NCI-H1105 (cell line): ENCODE data around the gene HAPLN2.
"Not testable (repeated sequence)": the region's sequence is repeated elsewhere in the genome, so short reads cannot be mapped to it uniquely, and the experiment has no call there.

Experiments
- DNase-seq: peaks from one replicate; lab custom pipeline; 2025; lab: John Stamatoyannopoulos, UW

Gene HAPLN2

DNA sequence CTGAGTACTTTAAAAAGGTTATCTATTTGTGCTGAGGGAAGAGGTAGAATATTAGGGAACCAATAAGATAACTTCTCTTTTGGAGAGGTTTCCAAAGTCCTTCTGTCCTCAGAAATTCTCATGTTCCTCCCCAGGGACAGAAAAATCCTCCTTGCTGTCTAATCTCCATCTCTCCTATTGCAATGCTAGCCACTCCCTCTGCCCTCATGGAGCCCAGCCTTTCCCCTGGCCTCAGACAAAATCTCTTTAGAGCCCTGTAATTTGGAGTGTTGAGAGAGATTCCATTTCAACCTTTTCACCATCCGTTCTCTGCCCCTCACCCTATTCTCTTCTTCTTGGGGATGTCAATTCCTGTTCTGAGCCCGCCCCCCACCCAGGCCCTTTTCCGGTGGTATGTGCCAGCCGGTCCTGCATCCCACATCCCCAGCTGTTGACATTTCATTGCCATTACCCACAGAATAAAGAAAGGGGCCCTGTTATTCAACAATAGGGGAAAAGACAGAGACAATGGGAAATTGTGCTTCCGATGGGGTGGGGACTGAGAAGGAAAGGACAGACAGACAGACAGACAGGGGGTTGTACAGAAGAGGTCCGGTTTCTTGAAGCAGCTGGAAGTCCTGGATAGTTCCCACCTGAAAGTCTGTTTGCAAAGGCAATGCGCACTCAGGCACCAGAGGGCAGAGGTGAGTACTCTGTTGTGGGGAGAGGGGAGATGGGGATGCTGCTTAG is at the start of gene HAPLN2:
Gene HAPLN2, plus strand, starts transcription at position 563 of the 729 bp plus-strand sequence. CDS start 4,076 bp downstream, outside the sequence.
- peak; percentile 19 for DNase-seq

DNA sequence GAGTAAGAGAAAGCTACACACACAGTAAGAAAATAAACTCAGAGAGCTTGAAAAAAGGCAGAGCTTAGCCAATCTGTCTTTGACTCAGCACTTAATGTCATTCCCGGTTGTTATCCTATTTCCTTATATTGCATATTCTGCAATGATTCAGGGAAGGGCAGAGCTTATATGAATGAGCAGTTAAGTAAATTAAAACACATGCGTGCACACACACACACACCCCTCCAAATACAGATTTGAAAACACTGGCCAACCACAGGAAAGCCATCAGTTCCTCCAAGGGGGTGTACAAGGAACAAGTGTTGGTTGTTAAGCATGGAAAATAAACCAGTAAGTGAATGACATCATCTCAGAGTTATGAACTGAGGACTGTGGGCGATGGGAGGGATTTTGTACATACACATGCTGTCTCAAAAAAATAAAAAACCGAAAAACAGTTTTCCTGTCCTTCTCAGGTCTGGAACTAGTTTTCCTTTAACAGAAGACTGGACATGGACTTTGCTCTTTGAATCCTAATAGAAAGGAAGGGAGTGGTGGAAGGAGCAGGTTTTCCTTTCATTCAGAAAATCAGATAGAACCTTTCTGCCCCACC is 47.9 kb upstream of the HAPLN2 start:
- no peak for DNase-seq

DNA sequence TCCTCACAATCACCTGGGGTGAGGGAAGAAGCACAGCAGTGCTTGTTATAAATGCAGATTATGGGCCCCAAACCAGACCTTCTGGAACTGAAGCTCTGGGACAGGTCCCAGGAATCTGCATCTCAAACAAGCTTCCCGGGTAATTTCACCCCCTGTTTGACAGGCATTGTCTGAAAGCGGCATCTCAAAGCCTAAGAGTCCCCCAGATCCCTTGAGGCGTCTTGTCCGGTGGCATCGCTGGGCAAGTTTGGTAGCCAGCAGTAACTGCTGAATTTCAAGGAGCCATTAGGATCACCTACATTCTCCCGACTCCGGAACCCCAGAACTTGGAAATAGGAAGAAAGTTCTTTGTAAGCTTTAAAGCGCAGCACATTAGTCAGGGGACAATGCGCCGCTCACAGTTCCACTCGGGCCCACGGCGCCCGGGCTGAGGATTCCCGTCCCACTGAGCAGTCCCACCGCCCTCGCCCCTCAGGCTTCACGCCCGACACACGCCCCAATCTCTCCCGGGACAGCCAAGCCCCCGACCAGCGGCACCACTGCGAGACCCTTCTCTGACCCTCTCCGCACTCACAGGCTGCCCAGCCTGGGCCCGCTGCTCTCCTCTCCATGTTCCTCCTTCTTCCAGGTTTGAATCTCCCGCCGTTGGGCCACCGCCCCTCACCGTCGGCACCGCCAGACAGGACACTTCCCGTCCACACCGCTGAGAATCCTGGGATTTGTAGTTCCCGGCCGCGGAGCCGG is 47.1 kb upstream of the HAPLN2 start, which contains the start of gene IQGAP3:
Gene IQGAP3, minus strand, starts transcription at position 647 of the 744 bp plus-strand sequence. Its CDS starts 36 bp downstream, at position 611.
- DNase-seq, result peak; percentile 72

- DNase-seq, result no peak
Observed at GRCh38 chr1:156572663-156573018, 46.6 kb upstream of the HAPLN2 start.

DNA sequence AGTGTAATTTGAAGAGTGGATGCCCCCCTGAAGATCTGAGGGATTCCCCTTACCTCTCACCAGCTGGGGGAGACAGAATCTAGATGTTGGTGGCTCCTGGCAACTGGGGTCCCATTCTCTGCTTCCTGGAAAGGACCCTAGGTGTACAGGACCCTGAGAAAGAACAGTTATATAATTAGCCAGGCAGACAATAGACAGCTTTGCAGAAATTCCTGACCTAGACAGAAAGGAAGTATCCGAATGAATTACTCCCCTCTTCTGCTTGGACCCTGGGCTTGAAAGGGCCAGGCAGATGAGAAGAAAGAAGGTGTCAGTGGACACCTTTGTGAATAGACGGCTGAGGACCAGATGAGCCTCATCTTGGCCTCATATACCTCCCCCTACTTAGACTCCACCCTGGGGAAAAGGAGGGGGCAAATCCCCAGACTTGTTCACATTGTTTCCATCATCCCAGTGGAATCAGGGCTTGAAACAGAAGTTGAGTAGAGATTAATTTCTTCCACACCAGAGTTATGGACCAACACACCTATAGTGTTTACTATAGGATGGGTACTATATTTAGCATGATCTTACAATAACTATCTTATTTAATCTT is 45.1 kb upstream of the HAPLN2 start:
- no peak for DNase-seq

DNA sequence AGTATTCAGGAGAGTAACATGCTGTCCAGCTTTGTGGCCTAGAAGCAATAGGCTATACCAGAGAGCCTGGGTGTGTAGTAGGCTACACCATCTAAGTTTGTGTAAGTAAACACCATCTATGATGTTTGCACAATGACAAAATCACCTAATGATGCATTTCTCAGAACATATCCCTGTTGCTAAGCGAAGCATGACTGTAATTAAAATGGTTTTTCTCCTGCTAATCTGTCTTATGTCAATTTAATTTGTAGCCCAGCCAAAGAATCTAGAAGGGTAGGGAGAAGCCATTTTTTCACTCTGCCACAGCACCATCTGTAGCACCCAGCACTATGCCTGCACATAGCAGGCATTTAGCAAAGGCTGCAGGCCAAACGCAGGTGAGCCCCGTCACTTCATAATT is 41.7 kb upstream of the HAPLN2 start:
- no peak for DNase-seq

DNA sequence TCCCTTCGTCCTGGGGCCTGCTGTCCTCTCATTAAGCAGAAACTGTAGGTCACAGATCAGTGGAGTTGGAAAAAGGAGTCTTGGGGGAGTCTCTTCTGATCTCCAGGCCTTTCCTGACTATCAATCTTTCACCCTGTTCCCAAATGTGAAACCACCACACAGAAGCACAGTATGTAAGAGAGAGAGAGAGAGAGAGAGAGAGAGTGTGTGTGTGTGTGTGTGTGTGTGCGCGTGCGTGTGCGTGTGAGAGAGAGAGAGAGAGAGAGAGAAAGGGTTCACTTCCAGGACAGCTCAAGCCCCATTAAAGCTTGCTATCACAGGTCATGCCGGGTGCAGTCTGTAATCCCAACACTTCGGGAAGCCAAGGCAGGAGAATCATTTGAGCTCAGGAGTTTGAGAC is 41.2 kb upstream of the HAPLN2 start:
- DNase-seq, result no peak

GRCh38 chr1:156579472-156579871 is 39.7 kb upstream of the HAPLN2 start, which contains the start of gene TTC24:
TSS of gene TTC24 (plus strand) at chr1:156579723. CDS start at chr1:156581365, 1,642 bp downstream.
- no peak for DNase-seq

GRCh38 chr1:156581661-156582387 is 37.4 kb upstream of the HAPLN2 start:
- DNase-seq, result no peak

DNA sequence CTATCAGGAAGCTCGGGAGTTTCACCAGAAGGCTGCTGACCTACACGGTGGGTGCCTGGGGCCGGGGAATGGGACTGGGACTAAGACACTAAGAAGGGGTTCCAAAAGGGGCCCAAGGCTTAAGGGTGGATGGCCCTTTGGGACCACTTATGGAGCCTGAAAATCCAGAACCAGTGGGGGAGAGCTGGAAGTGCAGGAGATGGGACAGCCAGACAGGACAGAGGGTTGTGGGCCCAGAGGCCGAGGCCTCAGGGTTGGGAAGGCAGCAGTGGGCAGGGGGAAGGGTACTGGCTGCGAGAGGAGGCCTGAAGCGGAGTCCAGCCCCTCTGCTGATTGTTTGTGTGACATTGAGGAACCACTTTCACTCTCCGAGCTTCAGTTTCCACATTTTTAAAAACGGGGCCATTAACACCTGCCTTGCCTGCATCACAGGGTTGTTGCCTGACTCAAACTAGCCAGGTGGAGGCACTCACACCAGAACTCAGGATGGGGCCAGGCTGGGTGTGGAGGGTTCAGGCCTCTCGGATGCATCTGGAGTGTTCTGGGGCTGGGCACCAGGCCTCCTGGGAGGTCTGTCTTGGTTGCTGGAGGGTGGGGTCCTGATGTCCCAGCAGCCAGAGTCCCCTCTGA is 36.7 kb upstream of the HAPLN2 start:
- DNase-seq, result no peak

GRCh38 chr1:156583821-156584622 is 35.2 kb upstream of the HAPLN2 start:
- DNase-seq, result peak; percentile 72

DNA sequence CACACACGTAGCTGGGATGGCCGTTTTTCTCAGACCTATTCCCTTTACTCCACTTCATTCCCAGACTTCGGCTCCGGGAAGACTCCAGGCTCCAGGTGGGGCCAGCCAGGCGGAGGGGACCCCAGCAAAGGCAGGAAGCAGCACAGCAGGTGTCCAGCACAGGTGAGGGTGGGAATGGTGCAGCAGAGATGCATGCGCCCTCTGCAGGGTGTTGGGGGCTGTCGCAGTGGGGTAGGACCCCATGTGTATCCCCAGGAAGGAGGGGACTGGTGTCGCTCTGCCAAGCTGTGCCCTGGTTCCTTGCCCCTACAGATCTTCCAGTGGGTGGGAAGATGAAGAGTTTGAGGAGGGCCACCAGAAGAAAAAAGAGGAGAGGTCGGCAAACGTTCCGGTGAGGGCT is 34.4 kb upstream of the HAPLN2 start:
- peak; percentile 20 for DNase-seq

DNA sequence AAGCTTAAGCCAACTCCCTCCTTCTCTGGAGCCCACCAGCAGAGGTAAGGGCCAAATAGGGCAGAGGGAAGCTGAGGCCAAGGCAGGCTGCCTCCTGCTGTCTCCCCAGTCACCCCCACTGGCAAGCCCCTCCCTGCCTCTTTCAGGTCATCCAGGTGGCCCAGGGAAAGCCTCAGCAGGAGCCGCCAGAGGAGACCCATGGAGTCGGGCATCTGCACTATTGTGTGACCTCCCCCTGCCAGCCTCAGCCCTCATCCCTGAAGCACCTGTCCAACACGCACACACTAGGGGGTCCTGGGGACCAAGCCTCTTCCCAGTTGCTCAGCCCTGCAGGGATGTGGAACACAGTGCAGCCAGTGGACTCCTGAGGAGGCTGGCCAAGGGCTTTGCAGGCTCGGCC is 32.9 kb upstream of the HAPLN2 start:
- no peak for DNase-seq

DNA sequence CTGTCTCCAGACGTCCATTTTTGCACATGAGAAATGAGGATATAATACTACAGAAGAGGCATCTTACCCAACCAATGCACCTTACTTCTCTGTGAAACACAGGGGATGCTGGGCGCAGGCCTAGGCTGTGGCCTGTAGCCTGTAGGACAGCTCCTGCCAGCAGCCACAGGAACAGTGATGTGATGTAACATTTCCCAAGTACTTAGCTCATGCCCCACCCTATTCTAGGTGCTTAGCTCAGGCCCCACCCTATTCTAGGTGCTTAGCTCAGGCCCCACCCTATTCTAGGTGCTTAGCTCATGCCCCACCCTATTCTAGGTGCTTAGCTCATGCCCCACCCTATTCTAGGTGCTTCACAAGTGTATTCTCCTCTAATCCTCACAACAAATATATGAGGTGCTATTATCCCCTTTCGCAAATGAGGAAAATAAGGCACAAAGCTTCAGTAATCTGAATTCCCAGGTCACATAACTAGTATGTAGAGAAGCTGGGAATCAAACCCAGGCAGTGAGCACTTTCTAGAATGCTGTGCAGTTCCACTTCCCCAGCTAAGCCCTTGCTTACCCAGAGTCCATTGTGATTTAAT is 32.2 kb upstream of the HAPLN2 start:
- DNase-seq, result no peak

DNA sequence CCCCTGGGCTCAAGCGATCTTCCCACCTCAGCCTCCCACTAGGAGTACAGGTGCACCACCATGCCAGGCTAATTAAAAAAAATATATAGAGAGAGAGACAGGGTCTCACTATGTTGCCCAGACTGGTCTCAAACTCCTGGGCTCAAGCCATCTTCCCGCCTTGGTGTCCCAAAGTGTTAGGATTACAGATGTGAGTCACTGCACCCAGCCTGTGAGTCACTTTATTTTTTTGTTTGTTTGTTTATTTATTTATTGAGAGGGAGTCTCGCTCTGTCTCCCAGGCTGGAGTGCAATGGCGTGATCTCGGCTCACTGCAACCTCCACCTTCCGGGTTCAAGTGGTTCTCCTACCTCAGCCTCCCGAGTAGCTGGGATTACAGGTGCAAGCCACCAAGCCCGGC is 31.3 kb upstream of the HAPLN2 start:
- DNase-seq, result not testable (repeated sequence)

DNA sequence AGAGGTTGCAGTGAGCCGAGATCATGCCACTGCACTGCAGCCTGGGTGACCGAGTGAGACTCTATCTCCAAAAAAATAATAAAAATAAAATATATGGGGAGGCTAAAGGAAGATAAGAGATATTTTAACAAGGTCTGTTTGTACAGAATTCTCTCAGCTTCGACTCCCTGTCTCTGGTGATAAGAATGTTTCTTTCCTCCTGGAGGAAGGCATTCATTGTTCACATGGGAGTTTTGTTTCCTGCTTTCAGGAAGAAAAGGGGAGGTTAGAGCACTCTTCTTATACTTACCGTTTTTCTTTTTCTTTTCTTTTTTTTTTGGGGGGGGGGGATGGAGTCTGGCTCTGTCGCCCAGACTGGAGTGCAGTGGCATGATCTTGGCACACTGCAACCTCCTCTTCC is 29.7 kb upstream of the HAPLN2 start:
- no peak for DNase-seq

DNA sequence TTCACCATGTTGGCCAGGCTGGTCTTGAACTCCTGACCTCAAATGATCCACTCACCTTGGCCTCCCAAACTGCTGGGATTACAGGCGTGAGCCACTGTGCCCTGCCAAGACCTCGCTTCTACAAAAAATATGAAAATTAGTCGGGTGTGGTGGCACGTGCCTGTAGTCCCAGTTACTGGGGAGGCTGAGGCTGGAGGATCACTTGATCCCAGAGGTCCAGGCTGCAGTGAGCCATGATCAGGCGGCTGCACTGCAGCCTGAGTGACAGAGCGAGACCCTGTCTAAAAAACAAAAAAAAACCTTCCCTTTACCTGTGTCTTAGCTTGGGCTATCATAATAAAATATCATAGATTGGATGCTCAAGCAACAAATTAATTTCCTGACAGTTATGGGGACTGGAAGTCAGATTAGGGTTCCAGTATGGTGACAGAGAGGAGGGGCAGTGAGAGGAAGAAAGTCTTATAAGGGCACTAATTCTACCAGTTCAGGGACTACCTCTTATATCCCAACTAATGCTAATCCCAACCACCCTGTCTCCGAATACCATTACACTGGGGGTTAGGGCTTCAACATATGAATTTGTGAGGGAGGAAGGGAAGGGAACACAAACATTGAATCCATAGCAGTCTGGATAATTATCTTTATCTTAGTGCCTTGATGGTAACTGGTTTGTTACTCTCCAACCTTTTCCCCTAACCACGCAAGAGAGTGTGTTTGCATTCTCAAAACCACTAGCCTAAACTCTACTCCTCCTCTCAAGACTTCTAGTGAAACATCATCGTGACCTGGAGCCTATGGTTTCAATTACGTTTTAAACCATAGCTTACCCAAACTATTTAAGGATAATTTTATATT is 28.7 kb upstream of the HAPLN2 start:
- no peak for DNase-seq

DNA sequence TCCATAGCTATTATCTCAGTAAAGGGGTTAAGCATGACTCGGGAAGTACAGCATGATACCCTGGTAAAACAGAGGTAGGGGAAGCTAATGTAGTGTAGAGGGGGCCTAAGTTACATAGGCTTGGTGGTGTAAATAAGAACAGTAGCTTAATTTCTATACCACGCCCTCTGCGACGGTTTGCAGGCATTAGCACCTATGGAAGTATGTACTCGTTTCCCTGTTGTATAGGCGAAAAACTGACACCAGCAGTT is 28.1 kb upstream of the HAPLN2 start:
- DNase-seq, result no peak

- peak; percentile 75 for DNase-seq
Observed at GRCh38 chr1:156591432-156592157, 27.6 kb upstream of the HAPLN2 start, which contains the start of gene NAXE. TSS of gene NAXE (plus strand) at chr1:156591776. CDS start at chr1:156591805, 29 bp downstream.
